ENCODE measurements around the gene LENG8.

GRCh38 chr19:54429545-54430227 is 19.3 kb upstream of the LENG8 start:
- no peak for TF ChIP-seq REST (IDR thresholded peaks at IDR 0.05; ENCODE audit: insufficient replicate concordance, low read depth)
- no peak for TF ChIP-seq CTCF (IDR thresholded peaks at IDR 0.05; ENCODE audit: insufficient read depth, low read length)
- TF ChIP-seq GABPA (IDR thresholded peaks at IDR 0.05; ENCODE audit: low read depth): no peak

All from HL-60 (cell line).